Pulmonary artery endothelial cell (primary cell): ENCODE measurements around the gene RAB39B. TPM values are rescaled to one million over a fixed set of nuclear protein-coding genes. Genes with fewer than 3 reads are reported as not detected.

Source experiments
- DNase-seq: peaks from one replicate; pipeline ENCODE4 v3.0.0-alpha.2; 2011; ENCODE audit warnings: low read depth, low spot score
- total RNA-seq: library from RNA; depleted of rRNA; stranded (reverse); fragments of >200 nt; gene quantifications from 2 replicates; pipeline ENCODE4 v1.2.3, GENCODE V29; 2014

Gene RAB39B
- total RNA-seq, 1 donor from 2014 or later: not detected

DNA sequence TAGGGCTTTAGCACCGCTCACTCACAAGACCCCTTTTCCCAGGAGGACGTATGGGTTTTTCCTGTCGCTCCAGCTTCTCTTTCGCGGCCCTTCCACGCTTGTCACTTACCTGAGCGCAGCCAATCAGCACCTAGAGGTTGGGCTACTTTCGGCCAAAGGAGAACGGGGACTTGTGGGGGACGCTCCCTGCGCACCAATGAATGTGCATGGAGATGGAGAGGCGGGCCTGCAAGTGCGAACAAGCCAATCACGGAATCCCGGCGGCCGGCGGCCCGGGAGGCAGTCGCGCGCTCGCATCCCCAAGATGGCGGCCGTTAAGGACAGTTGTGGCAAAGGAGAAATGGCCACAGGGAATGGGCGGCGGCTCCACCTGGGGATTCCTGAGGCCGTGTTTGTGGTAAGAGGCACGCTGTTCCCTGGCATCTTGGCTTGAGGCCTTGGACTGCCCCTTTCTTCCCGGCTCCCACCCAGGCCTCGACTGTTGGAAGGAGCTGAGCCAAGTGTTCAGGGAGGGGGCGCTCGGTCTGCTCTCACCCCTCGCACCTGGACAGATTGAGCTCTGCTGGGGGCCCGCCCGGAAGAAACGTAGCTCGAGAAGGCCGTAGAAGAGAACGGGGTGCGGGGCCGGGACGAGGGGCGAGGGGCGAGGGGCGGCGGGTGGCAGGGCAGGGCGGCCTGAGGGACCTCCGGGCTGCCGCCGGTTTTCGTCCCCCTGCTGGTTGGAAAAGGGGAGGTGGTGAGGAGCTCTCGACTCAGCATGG, 47.9 kb downstream of the RAB39B start, which contains the start of gene VBP1:
TSS of gene VBP1 (plus strand) at position 282 of the 761 bp plus-strand sequence. CDS start at position 305, 23 bp downstream.
- DNase-seq: peak; percentile 87

DNA sequence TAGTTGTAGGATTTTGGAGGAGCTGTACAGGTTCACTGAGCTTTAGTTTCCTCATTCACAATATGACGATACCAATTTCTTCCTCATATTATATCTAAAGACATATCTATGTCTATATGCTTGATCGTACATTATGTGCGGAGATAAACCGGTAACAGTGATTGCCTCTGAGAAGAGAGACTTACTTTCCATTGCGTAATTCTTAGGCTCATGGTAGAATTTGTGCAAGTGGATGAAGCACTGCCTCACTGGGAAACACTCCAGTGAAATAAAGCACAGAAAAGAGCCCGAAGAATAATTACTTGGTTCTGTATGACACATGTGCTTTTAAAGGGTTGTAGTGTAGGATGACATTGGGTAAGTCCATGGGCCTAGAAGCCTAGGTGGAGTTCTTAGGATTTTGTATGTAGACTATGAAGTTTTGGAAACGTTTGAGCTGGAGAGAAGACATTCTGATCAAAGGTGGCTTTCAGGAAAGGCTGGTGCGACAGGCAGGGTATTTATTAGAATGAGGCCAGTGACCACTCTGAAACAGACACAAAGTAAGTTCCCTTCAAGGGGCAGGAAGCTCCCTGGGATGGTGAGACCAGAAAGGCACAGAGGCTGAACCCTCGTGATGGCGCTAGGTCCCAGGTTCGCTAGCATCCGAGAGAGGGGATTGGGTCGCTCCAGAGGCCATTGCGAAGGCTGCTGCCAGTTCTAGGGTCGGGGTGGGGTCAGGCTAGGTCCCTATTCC, 48.7 kb downstream of the RAB39B start:
- DNase-seq: no peak

DNA sequence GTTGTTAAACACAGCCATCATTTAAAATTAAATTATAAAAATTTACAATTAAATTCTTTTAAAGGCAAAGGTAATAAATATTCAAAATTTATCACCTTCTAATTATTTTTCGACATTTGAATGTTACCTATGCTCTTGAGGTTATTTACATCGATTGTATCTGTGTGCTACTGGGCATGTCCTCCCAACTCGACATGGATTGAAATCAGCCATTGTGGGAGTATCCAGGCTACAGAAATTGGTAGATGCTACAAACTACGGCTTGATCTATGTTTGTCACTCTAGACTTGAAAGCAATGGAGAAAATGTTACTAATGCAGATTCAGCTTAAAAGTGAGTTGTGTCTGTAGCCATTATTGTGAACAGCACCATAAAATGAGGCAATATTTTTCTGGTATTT, 50.6 kb downstream of the RAB39B start:
- no peak for DNase-seq

DNA sequence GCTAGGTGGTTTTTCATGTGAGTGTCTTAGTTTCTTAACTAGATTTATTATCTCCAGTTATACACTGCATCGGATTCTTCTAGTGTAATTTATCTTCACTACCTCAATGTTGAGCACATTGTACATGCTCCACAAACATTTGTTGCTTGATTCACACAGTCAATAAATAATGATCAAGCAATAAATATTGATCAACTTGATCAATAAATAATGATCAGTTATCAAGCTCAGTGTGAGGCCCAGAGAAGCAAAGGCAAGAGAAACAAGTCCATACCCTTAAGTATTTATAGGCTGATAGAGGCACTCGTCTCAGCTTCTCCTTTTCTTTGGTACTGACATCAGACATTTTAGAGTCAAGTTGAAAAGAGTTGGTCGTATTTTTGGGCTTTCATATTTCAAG, 53.1 kb downstream of the RAB39B start:
- DNase-seq: no peak

Other genes starting within 250 kb of the RAB39B start
- 1.2 and 1.6 TPM in 2 replicates for gene F8, start 241.8 kb downstream of the RAB39B start, total RNA-seq
- 61.5 and 63.7 TPM in 2 replicates for gene FUNDC2, start 237.6 kb downstream of the RAB39B start, total RNA-seq
- 11.3 and 11.8 TPM in 2 replicates for gene CMC4, start 193.4 kb downstream of the RAB39B start, total RNA-seq
- 13.0 and 15.5 TPM in 2 replicates for gene MTCP1, start 193.4 kb downstream of the RAB39B start, total RNA-seq
- gene BRCC3, start 193.0 kb downstream of the RAB39B start, total RNA-seq: 15.8 and 23.0 TPM in 2 replicates
- 59.6 and 83.0 TPM in 2 replicates for gene VBP1, start 48.0 kb downstream of the RAB39B start, total RNA-seq
- gene CLIC2, start 70.1 kb upstream of the RAB39B start, total RNA-seq: 7.3 and 12.8 TPM in 2 replicates
- not detected in 2 replicates for gene F8A2, start 117.6 kb upstream of the RAB39B start, total RNA-seq
- gene F8A3, start 194.1 kb upstream of the RAB39B start, total RNA-seq: 0.56 and 0.86 TPM in 2 replicates